HepG2 (cell line): ENCODE data around the gene RBPMS2. TPM values are rescaled to one million over a fixed set of nuclear protein-coding genes. Genes with fewer than 3 reads are reported as not detected.

Source experiments
- ATAC-seq: fragments of 200-7000 bp; cut with Tn5 transposase; 3 replicates; pipeline ENCODE4 v1.9.1; 2020; ENCODE audit warnings: mild to moderate bottlenecking, moderate library complexity
- BruUV-seq: library from RNA; stranded (reverse); fragments of 400-500 nt; replicated peaks from 2 replicates; lab custom pipeline; 2021; lab: Mats Ljungman, UMichigan
- CTCF ChIA-PET: fragments of 300-600 bp; formaldehyde crosslinking; extraction: SDS; loops from one replicate; lab custom pipeline; 2021; ENCODE audit warnings: low total read pairs, inconsistent platforms, low intra/inter-chr PET ratio; lab: Yijun Ruan, JAX
- POLR2A ChIA-PET: fragments of 350-600 bp; sonication (Branson Sonifier 250); formaldehyde crosslinking; loops from one replicate; lab custom pipeline; 2020; ENCODE audit warnings: antibody characterized with exemption, inconsistent platforms; lab: Yijun Ruan, JAX
- DNase-seq: peaks from one replicate; pipeline ENCODE4 v3.0.0-alpha.2; 2015; ENCODE audit warnings: low spot score
- FAIRE-seq: peaks from 3 replicates; lab custom pipeline; 2011; peaks lifted over from hg19 to GRCh38; lab: Jason Lieb, UNC
- H2AFZ ChIP-seq: one replicate; pipeline ENCODE4 v1.6.1; 2011; ENCODE audit warnings: low read length, inconsistent platforms
- H3K27ac ChIP-seq: fragments of 300-600 bp; 3 replicates; pipeline ENCODE4 v1.8.0; 2011; ENCODE audit warnings: mixed run types, mild to moderate bottlenecking, mixed read lengths, low read length, inconsistent platforms; ENCODE audit not compliant: insufficient read depth; ENCODE audit errors: extremely low read length
- H3K27me3 ChIP-seq, 2 experiments: fragments of 200-600 bp in 1 of 2; 2 replicates in 1 of 2; 3 replicates in 1 of 2; pipeline versions ENCODE4 v1.6.0 to v1.8.0; 2011; ENCODE audit warnings: low read length in 2 of 2, mild to moderate bottlenecking in 2 of 2, moderate library complexity in 2 of 2, inconsistent platforms in 1 of 2; ENCODE audit not compliant: insufficient read depth in 2 of 2, control insufficient read depth in 1 of 2
- H3K36me3 ChIP-seq, 2 experiments: fragments of 200-600 bp in 1 of 2; replicated peaks in 1 of 2; 2 replicates in 1 of 2; 3 replicates in 1 of 2; pipeline versions ENCODE4 v1.5.1 to v1.8.0; 2011; ENCODE audit warnings: low read length in 2 of 2, inconsistent platforms in 1 of 2; ENCODE audit not compliant: insufficient read depth in 2 of 2, control insufficient read depth in 1 of 2
- H3K4me1 ChIP-seq: 2 replicates; pipeline ENCODE4 v1.5.1; 2012; ENCODE audit warnings: low read length, inconsistent platforms; ENCODE audit not compliant: insufficient read depth
- H3K4me2 ChIP-seq: 2 replicates; pipeline ENCODE4 v1.6.0; 2011; ENCODE audit warnings: low read depth, low read length, inconsistent platforms
- H3K4me3 ChIP-seq, 3 experiments: fragments of 200-600 bp in 1 of 3; sonication (generic), shearing (Covaris generic) in 1 of 3; replicated peaks in 1 of 3; 2 replicates each; pipeline ENCODE4 v1.5.1; 2011 to 2016; ENCODE audit warnings: low read length in 3 of 3, inconsistent platforms in 2 of 3, low read depth in 2 of 3, mild to moderate bottlenecking in 2 of 3, control low read depth in 1 of 3, mixed read lengths in 1 of 3; ENCODE audit not compliant: insufficient read depth in 1 of 3
- H3K79me2 ChIP-seq: one replicate; pipeline ENCODE4 v1.6.1; 2011; ENCODE audit warnings: low read length, inconsistent platforms; ENCODE audit not compliant: insufficient read depth
- H3K9ac ChIP-seq: 2 replicates; pipeline ENCODE4 v1.6.0; 2011; ENCODE audit warnings: mild to moderate bottlenecking, low read depth, low read length, inconsistent platforms; ENCODE audit not compliant: insufficient read depth
- H3K9me3 ChIP-seq: 2 replicates; pipeline ENCODE4 v1.5.1; 2012; ENCODE audit warnings: mild to moderate bottlenecking, low read length
- H4K20me1 ChIP-seq: 2 replicates; pipeline ENCODE4 v1.6.0; 2011; ENCODE audit warnings: inconsistent platforms, mild to moderate bottlenecking, low read length, moderate library complexity; ENCODE audit not compliant: insufficient read depth
- HMGXB4 ChIP-seq, 2 experiments: sonication (generic) in 1 of 2; formaldehyde crosslinking in 1 of 2; IDR thresholded peaks; 2 replicates each; pipeline versions ENCODE4 v1.4.0 to v1.6.1; 2018 to 2020; ENCODE audit warnings: missing genetic modification reagents in 2 of 2, borderline replicate concordance in 1 of 2, low read depth in 1 of 2, mild to moderate bottlenecking in 1 of 2, missing biosample characterization in 1 of 2
- STAG1 ChIP-seq: sonication (generic); formaldehyde crosslinking; IDR thresholded peaks from 2 replicates; pipeline ENCODE4 v1.4.0; 2020; ENCODE audit warnings: missing genetic modification reagents
- ZNF883 ChIP-seq: sonication (generic); formaldehyde crosslinking; IDR thresholded peaks from 2 replicates; pipeline ENCODE4 v1.5.1; 2020; ENCODE audit warnings: mild to moderate bottlenecking, missing genetic modification reagents; ENCODE audit errors: not compliant biosample characterization
- WGBS: methylation state at CpG from one replicate; pipeline ENCODE4 v1.1.6; 2017; ENCODE audit warnings: low lambda C conversion rate; 5-methylcytosine and 5-hydroxymethylcytosine counted together
- in situ Hi-C: cut with HindIII; loops from 2 replicates; pipeline ENCODE4 v1.10.0; 2017; ENCODE audit warnings: low pct_unique_long_range_greater_than_20kb; ENCODE audit not compliant: extremely low pct_ligation_motif_present
- intact Hi-C: fragments of 100-400 bp; cut with micrococcal nuclease; formaldehyde crosslinking; loops from one replicate; pipeline ENCODE4 v1.10.0; 2022; ENCODE audit not compliant: unreplicated experiment
- polyA plus RNA-seq, 8 experiments: library from polyadenylated mRNA; depleted of rRNA in 3 of 8; stranded (reverse) in 7 of 8; unstranded in 1 of 8; fragments of >200 nt; fragmentation: Illumina TruSeq in 4 of 8; extraction: Trizol in 4 of 8; gene quantifications; 2 replicates each; pipeline versions ENCODE4 v1.2.1 to v1.2.3, GENCODE V29; 2011 to 2016; ENCODE audit warnings: low read depth in 4 of 8, missing spikeins in 1 of 8, mixed read lengths in 1 of 8; ENCODE audit not compliant: insufficient read depth in 1 of 8
- total RNA-seq, 5 experiments: library from RNA; depleted of rRNA; stranded (reverse); fragments of >200 nt; fragmentation: Illumina TruSeq; extraction: Trizol; gene quantifications; 2 replicates each; pipeline ENCODE4 v1.2.3, GENCODE V29; 2016; ENCODE audit warnings: low read depth in 1 of 5
- TF ChIP-seq, protein P1 (sequence below): sonication (generic); formaldehyde crosslinking; IDR thresholded peaks from 2 replicates; pipeline ENCODE4 v1.8.0; 2022; ENCODE audit warnings: mild to moderate bottlenecking, missing genetic modification reagents, moderate library complexity
- TF ChIP-seq, protein P2 (sequence below): sonication (generic); formaldehyde crosslinking; IDR thresholded peaks from 2 replicates; pipeline ENCODE4 v1.5.1; 2020; ENCODE audit warnings: mild to moderate bottlenecking, missing genetic modification reagents, moderate library complexity

RBPMS2 gene
- total and polyA plus RNA-seq, 2 of the 13 experiments (the other 11 are each of a cell fraction or from before 2014, with no cell fraction given) = 0.08 TPM; not detected in 1

DNA sequence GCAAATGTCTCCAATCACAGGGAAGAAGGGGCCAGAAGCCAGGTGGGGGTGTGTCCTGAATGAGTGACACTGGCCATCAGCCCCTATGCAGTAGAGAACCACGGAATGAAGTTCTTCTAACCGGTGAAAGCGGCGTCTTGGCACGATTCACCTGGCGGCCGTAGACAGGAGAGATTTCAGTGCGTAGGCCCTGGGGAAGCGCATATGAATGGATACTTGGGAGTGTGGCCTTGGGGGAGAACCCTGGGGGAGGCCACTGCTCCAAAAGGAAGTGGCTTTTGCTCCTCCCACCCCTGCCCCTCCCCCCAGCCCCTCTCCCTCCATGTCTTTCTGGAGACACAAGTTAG, 43.6 kb downstream of the RBPMS2 start (continued):
- TF ChIP-seq HMGXB4 (CRISPR knock-in tag; IDR thresholded peaks at IDR 0.05; ENCODE audit: borderline replicate concordance in 1 of 2, low read depth in 1 of 2) = no peak
- TF ChIP-seq, protein P1, sequence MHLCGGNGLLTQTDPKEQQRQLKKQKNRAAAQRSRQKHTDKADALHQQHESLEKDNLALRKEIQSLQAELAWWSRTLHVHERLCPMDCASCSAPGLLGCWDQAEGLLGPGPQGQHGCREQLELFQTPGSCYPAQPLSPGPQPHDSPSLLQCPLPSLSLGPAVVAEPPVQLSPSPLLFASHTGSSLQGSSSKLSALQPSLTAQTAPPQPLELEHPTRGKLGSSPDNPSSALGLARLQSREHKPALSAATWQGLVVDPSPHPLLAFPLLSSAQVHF (CRISPR knock-in tag) = no peak

DNA sequence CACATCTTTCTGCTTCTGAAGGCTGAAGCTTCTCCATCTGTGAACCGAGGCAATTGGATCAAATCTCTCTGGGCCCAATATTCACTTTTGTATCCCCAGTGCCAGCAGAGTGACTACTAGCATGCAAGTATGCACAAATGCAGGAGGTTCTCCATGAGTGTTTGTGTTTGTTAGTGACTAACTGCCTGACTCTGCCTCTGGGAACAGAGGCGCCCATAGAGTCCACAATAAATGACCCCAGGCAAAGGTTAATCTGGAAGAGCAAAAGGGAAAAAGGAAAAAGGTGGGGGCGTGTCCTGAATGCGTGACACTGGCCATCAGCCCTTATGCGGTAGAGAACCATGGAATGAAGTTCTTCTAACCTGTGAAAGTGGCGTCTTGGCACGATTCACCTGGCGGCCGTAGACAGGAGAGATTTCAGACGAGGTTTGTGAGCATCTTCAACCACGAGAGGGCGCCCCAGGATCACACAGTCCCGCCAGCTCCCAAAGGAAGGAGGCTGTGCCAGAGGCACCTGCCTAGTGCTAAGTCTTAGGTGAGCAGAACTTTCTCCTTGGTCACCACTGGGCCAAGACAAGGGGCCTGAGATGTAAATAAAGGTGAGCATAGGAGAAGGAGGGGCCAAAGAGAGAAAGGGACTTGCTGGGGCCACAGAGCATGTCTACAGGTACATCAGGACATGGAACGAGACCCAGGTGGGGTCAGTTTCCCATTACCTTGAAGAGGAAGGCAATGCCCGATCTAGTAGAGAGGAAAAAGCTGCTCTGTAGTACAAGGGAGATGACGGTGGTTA, 44.2 kb downstream of the RBPMS2 start:
- ATAC-seq (peak; percentile 79), DNase-seq (peak; percentile 67), FAIRE-seq (peak; percentile 85)
- H3K4me2 ChIP-seq = peak overlapping the region; percentile 62
- H3K4me3 ChIP-seq = no peak overlapping the region
- ChIA-PET CTCF (interaction anchor here (0.7 to 2.9 kb wide), 5 partner anchors 45 to 302 kb away, joined by 3 to 46 read pairs (median 6); no protein-coding TSS in a partner anchor), POLR2A (interaction anchor here (1.5 kb wide), 1 partner anchor 79 kb away, joined by 8 read pairs; no protein-coding TSS in a partner anchor)
- H3K79me2 ChIP-seq = no peaks in the 10 kb centered on the region
- intact Hi-C loops (loop anchor here (1.0 to 5.0 kb wide), 3 partner anchors 79 to 174 kb away; no protein-coding TSS in a partner anchor), in situ Hi-C loops (loop anchor here (5.0 kb wide), 1 partner anchor 81 kb away; no protein-coding TSS in a partner anchor)
- H3K4me1 ChIP-seq = peaks cover 33% of the 10 kb centered on the region
- BruUV-seq = no TSS peak
- no peaks in the 10 kb centered on the region for H3K36me3 ChIP-seq
- H3K9ac ChIP-seq = no peak overlapping the region
- peaks cover 0 to 12% of the 10 kb centered on the region in 2 experiments; a peak in 2 of 5 replicates for H3K27me3 ChIP-seq
- no peaks in the 10 kb centered on the region for H3K9me3 ChIP-seq
- no peak overlapping the region for H2AFZ ChIP-seq
- no peak overlapping the region for H3K27ac ChIP-seq
- 10% methylated on average over 16 of the region's 16 CpGs for WGBS
- peaks cover 7% of the 10 kb centered on the region; the same call in 1 of the 2 replicates for H4K20me1 ChIP-seq
- TF ChIP-seq STAG1 (peak; percentile 97), ZNF883 (no peak)
- TF ChIP-seq, protein P2, sequence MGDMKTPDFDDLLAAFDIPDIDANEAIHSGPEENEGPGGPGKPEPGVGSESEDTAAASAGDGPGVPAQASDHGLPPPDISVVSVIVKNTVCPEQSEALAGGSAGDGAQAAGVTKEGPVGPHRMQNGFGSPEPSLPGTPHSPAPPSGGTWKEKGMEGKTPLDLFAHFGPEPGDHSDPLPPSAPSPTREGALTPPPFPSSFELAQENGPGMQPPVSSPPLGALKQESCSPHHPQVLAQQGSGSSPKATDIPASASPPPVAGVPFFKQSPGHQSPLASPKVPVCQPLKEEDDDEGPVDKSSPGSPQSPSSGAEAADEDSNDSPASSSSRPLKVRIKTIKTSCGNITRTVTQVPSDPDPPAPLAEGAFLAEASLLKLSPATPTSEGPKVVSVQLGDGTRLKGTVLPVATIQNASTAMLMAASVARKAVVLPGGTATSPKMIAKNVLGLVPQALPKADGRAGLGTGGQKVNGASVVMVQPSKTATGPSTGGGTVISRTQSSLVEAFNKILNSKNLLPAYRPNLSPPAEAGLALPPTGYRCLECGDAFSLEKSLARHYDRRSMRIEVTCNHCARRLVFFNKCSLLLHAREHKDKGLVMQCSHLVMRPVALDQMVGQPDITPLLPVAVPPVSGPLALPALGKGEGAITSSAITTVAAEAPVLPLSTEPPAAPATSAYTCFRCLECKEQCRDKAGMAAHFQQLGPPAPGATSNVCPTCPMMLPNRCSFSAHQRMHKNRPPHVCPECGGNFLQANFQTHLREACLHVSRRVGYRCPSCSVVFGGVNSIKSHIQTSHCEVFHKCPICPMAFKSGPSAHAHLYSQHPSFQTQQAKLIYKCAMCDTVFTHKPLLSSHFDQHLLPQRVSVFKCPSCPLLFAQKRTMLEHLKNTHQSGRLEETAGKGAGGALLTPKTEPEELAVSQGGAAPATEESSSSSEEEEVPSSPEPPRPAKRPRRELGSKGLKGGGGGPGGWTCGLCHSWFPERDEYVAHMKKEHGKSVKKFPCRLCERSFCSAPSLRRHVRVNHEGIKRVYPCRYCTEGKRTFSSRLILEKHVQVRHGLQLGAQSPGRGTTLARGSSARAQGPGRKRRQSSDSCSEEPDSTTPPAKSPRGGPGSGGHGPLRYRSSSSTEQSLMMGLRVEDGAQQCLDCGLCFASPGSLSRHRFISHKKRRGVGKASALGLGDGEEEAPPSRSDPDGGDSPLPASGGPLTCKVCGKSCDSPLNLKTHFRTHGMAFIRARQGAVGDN (CRISPR knock-in tag) = 0 out of 2 replicates have a peak, but pooled peaks have one; percentile 12
